Endothelial cell of umbilical vein (primary cell): ENCODE data around the gene IGSF6. TPM values are rescaled to one million over a fixed set of nuclear protein-coding genes. Genes with fewer than 3 reads are reported as not detected.

Experiments used
- BruUV-seq: library from RNA; stranded (reverse); fragments of 400-500 nt; replicated peaks from 2 replicates; lab custom pipeline; 2021; lab: Mats Ljungman, UMichigan
- CTCF ChIA-PET: fragments of 300-600, 350-600 bp; sonication (Branson Sonifier 250); formaldehyde crosslinking; loops from one replicate; lab custom pipeline; 2021; ENCODE audit warnings: antibody characterized with exemption, inconsistent platforms; lab: Charles Lee
- POLR2A ChIA-PET: fragments of 300-600, 350-600 bp; sonication (Branson Sonifier 250); formaldehyde crosslinking; loops from one replicate; lab custom pipeline; 2021; ENCODE audit warnings: antibody characterized with exemption, inconsistent platforms; lab: Charles Lee
- DNase-seq: peaks from one replicate; pipeline ENCODE4 v3.0.0-alpha.2; 2011; ENCODE audit warnings: low read depth, low spot score
- FAIRE-seq: peaks from 2 replicates; lab custom pipeline; 2011; peaks lifted over from hg19 to GRCh38; lab: Jason Lieb, UNC
- H2AFZ ChIP-seq: 2 replicates; pipeline ENCODE4 v1.6.0; 2012; ENCODE audit warnings: low read depth, low read length, control low read depth, inconsistent platforms
- H3K27ac ChIP-seq: 2 replicates; pipeline ENCODE4 v1.5.1; 2011; ENCODE audit warnings: low read depth, mild to moderate bottlenecking, control low read depth, low read length, moderate library complexity; ENCODE audit not compliant: insufficient read depth
- H3K27me3 ChIP-seq, 2 experiments: 2 replicates each; pipeline versions ENCODE4 v1.6.0 to v1.6.1; 2011; ENCODE audit warnings: low read length in 2 of 2, mixed read lengths in 1 of 2; ENCODE audit not compliant: control insufficient read depth in 2 of 2, insufficient read depth in 2 of 2
- H3K36me3 ChIP-seq, 2 experiments: 2 replicates in 1 of 2; 3 replicates in 1 of 2; pipeline ENCODE4 v1.5.1; 2011; ENCODE audit warnings: low read length in 2 of 2, mild to moderate bottlenecking in 1 of 2, moderate library complexity in 1 of 2; ENCODE audit not compliant: control insufficient read depth in 2 of 2, insufficient read depth in 2 of 2; ENCODE audit errors: extremely low read depth in 1 of 2
- H3K4me1 ChIP-seq: 3 replicates; pipeline ENCODE4 v1.5.1; 2011; ENCODE audit warnings: mild to moderate bottlenecking, low read length; ENCODE audit not compliant: control insufficient read depth, insufficient read depth; ENCODE audit errors: extremely low read depth
- H3K4me2 ChIP-seq: 2 replicates; pipeline ENCODE4 v1.6.1; 2011; ENCODE audit warnings: low read length, control low read depth, mixed read lengths; ENCODE audit not compliant: insufficient read depth
- H3K4me3 ChIP-seq, 3 experiments: fragments of 200-600 bp in 1 of 3; sonication (generic), shearing (Covaris generic) in 1 of 3; replicated peaks in 1 of 3; 2 replicates each; pipeline ENCODE4 v1.5.1; 2011 to 2016; ENCODE audit warnings: control low read depth in 3 of 3, low read length in 3 of 3, mild to moderate bottlenecking in 2 of 3, inconsistent platforms in 1 of 3, low read depth in 1 of 3, moderate library complexity in 1 of 3; ENCODE audit not compliant: insufficient read depth in 1 of 3
- H3K79me2 ChIP-seq: 2 replicates; pipeline ENCODE4 v1.6.0; 2012; ENCODE audit warnings: low read length, inconsistent platforms; ENCODE audit not compliant: control insufficient read depth, insufficient read depth
- H3K9ac ChIP-seq: replicated peaks from 2 replicates; pipeline ENCODE3; 2011; ENCODE audit warnings: low read length, control low read depth; ENCODE audit not compliant: insufficient read depth; ENCODE audit errors: extremely low read depth
- H3K9me1 ChIP-seq: replicated peaks from 3 replicates; pipeline ENCODE4 v1.6.0; 2011; ENCODE audit warnings: mild to moderate bottlenecking, low read length; ENCODE audit not compliant: control insufficient read depth, insufficient read depth; ENCODE audit errors: extremely low read depth
- H3K9me3 ChIP-seq: replicated peaks from 2 replicates; pipeline ENCODE4 v1.5.1; 2012; ENCODE audit warnings: low read length, inconsistent platforms; ENCODE audit not compliant: control insufficient read depth, insufficient read depth
- H4K20me1 ChIP-seq: replicated peaks from 2 replicates; pipeline ENCODE3; 2011; ENCODE audit warnings: mild to moderate bottlenecking, low read length; ENCODE audit not compliant: control insufficient read depth, insufficient read depth; ENCODE audit errors: extremely low read depth
- EZH2 ChIP-seq: IDR thresholded peaks from 2 replicates; pipeline ENCODE4 v1.6.1; 2012; ENCODE audit warnings: borderline replicate concordance, low read depth, mild to moderate bottlenecking, moderate library complexity, low read length, inconsistent platforms; ENCODE audit not compliant: severe bottlenecking
- FOS ChIP-seq: IDR thresholded peaks from 2 replicates; pipeline ENCODE4 v1.6.1; 2011; ENCODE audit warnings: mild to moderate bottlenecking, low read length, moderate library complexity, borderline replicate concordance; ENCODE audit not compliant: insufficient read depth
- GATA2 ChIP-seq: IDR thresholded peaks from 2 replicates; pipeline ENCODE4 v1.7.0; 2011; ENCODE audit warnings: low read depth, mild to moderate bottlenecking, moderate library complexity, mixed read lengths, low read length; ENCODE audit not compliant: insufficient read length, insufficient read depth
- JUN ChIP-seq: IDR thresholded peaks from 2 replicates; pipeline ENCODE4 v1.6.1; 2011; ENCODE audit warnings: borderline replicate concordance, low read depth; ENCODE audit not compliant: insufficient read length, insufficient read depth
- MYC ChIP-seq: IDR thresholded peaks from one replicate; pipeline ENCODE4 v1.6.1; 2011; ENCODE audit warnings: mild to moderate bottlenecking, low read depth, low read length
- POLR2A ChIP-seq: IDR thresholded peaks from 2 replicates; pipeline ENCODE4 v1.6.1; 2012; ENCODE audit warnings: low read depth, mild to moderate bottlenecking, control low read depth, low read length
- POLR2AphosphoS5 ChIP-seq: IDR thresholded peaks from 2 replicates; pipeline ENCODE4 v1.6.1; 2012; ENCODE audit warnings: low read depth, mild to moderate bottlenecking, control low read depth, low read length, moderate library complexity; ENCODE audit not compliant: insufficient read depth
- dilution Hi-C: fragments of 300-500 bp; cut with MboI; formaldehyde crosslinking; loops from one replicate; pipeline ENCODE4 v1.15.0; 2019; ENCODE audit warnings: low sequenced_read_pairs; ENCODE audit not compliant: extremely low pct_ligation_motif_present
- intact Hi-C: fragments of 100-400 bp; cut with micrococcal nuclease; formaldehyde crosslinking; loops from one replicate; pipeline ENCODE4 v1.10.0; 2022
- polyA plus RNA-seq, 4 experiments: library from polyadenylated mRNA; depleted of rRNA in 3 of 4; stranded (reverse) in 3 of 4; unstranded in 1 of 4; fragments of >200 nt; gene quantifications; 2 replicates each; pipeline versions ENCODE4 v1.2.1 to v1.2.3, GENCODE V29; 2011 to 2012; ENCODE audit warnings: missing spikeins in 1 of 4
- total RNA-seq: library from RNA; stranded (reverse); gene quantifications from 2 replicates; pipeline ENCODE4 v1.2.3, GENCODE V29; 2021
- TF ChIP-seq, protein P1 (sequence below): IDR thresholded peaks from 2 replicates; pipeline ENCODE4 v1.6.1; 2011; ENCODE audit not compliant: insufficient read depth, insufficient read length

IGSF6 gene
- total and polyA plus RNA-seq, 2 donors (not counting 3 experiments of a cell fraction or from before 2014, with no cell fraction given): not detected

DNA sequence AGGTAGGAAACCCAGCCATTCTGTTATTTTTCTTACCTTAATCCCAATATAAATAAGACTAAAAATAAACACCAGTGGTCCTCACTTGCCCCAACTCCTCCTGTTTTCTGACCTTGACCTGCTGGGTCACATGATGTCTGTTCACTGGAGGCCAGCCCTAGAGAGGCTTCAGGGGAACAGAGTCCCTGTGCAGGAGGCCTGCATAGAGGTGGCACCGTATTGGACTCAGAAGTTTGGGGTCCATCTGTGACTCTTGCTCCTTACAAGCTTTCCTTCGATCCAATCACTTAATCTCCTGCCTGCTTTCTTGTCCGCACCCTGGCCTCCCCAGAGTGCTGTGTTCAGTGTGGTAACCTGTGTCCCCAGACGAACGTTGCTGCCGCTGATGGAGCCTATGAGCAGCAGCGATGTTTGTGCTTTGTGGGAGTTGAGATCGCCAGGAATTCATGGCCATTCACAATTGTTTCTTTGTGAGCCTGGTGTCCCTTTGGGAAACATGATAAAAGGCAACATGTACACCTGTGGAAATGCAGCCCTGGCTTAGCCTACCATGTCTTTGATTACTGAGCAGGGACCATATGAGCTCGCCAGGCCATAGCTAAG is 4.7 kb downstream of the IGSF6 start:
- H3K27me3 ChIP-seq: no peaks in the 10 kb centered on the region
- ChIA-PET CTCF (interaction anchor here (0.8 to 2.1 kb wide), 2 partner anchors 10 to 21 kb away, joined by 3 to 16 read pairs; no protein-coding TSS in a partner anchor), POLR2A (no interaction called here)
- no peak overlapping the region for H3K4me3 ChIP-seq
- H3K9ac ChIP-seq: no peak overlapping the region
- H2AFZ ChIP-seq: no peak overlapping the region
- intact Hi-C loops: no loop called here
- no peaks in the 10 kb centered on the region for H3K9me1 ChIP-seq
- DNase-seq: no peak
- no peak overlapping the region for H3K27ac ChIP-seq
- H3K36me3 ChIP-seq: no peaks in the 10 kb centered on the region
- no peaks in the 10 kb centered on the region for H4K20me1 ChIP-seq
- no peaks in the 10 kb centered on the region for H3K9me3 ChIP-seq
- dilution Hi-C loops: no loop called here
- TF ChIP-seq MYC (no peak), GATA2 (no peak), JUN (no peak), EZH2 (no peak), FOS (no peak), POLR2A (no peak), POLR2AphosphoS5 (no peak)
- TF ChIP-seq, protein P1, sequence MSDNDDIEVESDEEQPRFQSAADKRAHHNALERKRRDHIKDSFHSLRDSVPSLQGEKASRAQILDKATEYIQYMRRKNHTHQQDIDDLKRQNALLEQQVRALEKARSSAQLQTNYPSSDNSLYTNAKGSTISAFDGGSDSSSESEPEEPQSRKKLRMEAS: no peak
- peaks cover 16% of the 10 kb centered on the region for H3K79me2 ChIP-seq
- H3K4me1 ChIP-seq: peaks cover 11% of the 10 kb centered on the region
- H3K4me2 ChIP-seq: no peak overlapping the region
- no peak for FAIRE-seq
- no TSS peak for BruUV-seq
